ENCODE data around the gene NSUN7.

The NSUN7 gene

DNA sequence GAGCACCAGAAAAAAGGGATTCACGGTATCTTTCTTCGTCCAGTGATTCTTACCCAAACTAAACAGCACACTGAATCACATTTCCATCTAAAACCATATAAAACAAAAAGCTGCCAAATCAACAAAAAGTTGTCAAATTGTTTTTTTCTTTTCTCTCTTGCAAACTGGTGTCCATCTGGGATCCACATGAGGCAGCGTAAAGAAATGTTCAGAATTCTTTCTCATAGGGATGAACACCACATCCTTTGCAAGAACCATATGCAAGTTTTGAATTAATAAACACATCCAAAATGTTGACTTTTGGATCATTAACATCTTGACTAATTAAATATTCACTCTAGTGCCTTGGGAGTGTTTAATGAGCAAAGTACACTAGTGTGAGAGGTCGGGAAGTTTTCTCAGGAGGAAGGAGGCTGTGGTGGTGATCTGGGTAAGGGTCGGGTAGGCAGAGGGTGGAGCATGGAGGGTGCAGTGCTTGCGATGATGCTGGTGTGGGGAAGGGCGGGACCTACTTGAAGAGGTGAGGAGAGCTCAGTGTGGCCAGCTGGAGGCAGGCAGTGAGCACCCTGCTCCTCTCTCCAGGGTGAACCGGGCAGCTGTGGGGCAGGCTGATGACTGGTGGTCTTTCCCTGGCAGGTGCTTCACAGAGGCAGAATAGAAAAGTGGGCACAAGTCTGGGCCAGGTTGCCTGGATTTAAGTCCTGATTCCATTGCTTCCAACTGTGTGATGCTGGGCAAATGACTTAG, 72.8 kb downstream of the NSUN7 start:
- no peak for DNase-seq

DNA sequence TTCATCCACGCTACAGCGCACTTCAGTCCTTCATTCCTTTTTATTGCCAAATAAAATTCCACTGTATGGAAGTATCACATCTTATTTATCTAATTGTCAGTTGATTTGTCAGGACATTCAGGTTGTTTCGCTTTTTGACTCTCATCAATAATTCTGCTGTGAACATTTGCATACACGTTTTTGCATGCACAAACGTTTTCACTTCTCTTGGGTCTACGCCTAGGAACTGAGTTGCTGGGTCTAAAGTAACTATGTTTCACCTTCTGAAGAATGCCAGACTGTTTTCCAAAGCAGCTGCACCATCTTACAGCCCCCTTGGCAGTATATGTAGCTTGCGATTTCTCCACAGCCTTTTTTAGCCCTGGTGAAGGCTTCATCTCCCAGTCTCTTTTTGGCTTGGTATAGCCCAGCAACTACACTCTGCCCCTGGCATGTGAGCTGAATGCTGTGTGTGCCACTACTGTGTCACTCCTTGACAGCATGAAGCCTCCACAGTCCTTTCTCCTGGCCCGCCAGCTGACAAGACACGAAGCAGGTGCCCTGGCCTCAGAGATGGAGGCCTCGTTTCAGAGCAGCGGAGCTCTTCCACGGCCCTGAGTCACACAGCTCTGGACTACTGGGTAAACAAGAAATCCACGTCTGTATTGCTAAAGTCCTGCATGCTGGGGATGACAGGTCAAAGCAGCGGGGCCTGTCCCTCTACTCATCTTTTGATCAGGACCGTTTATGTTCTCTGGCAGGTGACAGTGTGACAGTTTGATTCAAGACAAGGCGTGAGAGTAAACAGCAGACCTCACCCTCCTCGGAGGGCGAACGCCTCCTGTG, 75.5 kb downstream of the NSUN7 start:
- DNase-seq = no peak

DNA sequence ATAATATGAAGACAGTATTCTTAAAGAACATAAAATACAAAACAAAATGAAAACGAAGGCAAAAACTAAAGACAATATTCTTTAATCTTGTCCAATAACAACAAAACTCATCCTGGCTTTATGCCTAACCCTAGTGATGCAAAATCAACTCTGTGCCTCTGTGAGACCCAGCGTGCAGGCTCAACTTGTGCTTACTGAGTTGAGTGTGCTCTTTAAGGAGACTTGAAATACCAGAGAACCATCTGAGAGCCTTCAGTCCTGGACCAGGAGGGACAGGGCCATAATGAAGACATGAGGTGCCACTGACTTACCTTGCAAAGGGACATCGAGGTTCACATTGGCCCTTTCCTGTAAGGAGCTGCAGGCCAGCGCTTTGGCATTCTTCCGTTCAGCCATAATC, 77.1 kb downstream of the NSUN7 start:
- no peak for DNase-seq

DNA sequence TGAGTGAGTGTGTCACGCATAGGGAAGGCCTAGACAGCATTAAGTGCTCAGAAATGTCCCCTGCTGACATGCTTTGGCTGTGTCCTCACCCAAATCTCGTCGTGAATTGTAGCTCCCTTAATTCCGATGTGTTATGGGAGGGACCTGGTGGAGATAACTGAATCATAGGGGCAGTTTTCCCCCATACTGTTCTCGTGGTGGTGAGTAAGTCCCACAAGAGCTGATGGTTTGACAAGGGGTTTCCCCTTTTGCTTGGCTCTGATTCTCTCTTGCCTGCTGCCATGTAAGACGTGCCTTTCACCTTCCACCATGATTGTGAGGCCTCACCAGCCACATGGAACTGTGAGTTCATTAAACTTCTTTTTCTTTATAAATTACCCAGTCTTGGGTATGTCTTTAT, 78.0 kb downstream of the NSUN7 start:
- no peak for DNase-seq

DNA sequence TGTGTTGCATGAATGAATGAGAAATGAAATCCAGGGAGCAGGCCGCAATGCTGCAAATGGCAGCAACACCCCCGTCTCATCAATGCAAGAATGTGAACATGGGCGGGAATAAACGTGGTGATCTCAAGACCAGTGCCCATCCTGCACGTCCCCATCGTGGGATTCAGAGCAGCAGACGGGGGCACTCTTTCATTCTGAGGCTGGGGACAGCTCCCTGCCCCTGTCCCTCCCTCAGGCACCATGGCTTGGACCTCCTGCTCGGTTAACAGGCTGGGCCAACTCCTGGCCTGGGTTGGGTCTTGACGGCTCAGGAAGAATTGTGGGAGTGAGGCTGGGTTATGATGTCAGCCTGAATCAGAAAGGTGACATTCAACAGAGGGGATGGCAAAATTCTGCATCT, 78.9 kb downstream of the NSUN7 start:
- DNase-seq = no peak

DNA sequence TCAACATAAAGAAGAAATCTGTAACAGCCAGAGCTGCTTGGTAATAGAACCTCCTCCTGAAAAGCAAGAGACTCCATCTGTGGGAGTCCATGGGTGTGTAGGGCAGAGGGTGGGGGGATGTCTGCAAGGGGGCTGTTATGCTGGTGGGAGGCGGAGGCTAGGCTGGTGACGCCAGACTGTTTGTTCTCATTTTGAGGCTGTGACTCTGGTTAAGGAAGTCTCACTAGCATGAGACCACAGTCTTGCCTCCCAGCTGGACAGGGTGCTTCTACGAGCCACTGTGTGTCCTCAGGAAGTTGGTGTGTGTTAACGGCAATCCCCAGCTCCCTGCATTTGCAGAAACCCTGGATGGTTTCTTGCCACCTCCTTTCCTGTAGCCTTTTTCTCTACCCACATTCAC, 79.8 kb downstream of the NSUN7 start:
- no peak for DNase-seq

DNA sequence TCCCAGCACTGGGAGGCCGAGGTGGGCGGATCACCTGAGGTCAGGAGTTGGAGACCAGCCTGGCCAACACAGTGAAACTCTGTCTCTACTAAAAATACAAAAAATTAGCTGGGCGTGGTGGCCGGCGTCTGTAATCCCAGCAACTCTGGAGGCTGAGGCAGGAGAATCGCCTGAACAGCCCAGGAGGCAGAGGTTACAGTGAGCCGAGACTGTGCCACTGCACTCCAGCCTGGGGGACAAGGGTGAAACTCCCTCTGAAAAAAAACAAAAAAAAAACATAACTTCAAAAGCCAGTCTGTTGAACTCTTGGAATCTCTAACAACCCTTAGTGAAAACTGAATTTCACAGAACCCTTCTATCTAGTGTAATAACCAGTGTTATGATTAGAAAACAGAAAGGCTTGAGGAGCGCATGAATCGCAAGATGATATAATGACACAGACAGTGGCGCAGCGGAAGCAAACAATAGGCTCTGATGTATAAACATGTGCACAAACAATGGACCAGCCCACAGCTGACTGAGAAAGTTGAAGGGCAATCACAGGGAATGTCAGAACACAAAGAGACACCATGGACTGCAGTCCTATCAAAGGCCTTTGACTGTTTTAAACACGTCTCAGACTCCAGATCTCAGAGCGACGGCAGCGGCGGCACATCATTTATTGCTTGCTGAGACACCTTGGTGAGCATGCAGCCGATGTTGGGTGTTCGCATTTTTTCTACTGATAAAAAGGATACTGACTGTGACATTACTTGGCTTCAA, 81.6 kb downstream of the NSUN7 start:
- DNase-seq = no peak

DNA sequence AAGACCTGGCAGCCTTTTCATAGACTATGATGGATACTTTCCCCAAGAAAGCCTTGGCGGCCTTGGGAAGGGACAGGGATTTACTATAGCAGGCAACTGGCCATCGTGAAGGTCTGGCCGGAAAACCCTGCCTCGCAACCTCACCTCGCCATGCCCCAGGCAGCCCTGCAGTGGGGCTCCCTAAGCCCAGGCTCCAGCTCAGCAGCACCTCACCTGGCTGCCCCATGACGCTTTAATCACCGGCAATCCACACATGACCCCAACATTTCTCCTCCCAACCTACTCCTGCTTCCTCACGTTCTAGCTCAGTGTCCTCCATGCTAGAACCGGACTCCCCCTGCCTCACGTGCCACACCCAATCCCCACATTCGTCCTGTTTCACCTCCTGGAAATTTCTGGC, 82.4 kb downstream of the NSUN7 start:
- no peak for DNase-seq

DNA sequence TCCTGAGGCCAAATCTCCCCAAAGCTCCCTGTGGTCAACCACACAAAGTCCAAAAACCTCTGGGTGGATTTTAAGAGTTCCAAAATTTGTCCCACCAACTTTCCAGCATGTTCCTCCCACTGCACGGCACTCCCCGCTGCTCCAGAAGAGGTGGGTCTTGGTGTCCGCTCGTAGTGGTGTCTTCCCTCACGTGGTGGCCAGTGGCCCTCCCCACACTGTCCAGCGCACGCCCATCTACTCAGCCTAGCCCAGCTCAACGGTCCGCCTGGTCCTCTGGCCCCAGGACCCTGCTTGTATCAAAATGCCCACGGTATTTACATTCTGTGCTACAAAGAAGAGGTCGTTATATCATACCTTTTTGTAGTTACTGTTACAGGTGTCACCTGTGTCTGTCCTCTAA, 83.5 kb downstream of the NSUN7 start:
- no peak for DNase-seq

DNA sequence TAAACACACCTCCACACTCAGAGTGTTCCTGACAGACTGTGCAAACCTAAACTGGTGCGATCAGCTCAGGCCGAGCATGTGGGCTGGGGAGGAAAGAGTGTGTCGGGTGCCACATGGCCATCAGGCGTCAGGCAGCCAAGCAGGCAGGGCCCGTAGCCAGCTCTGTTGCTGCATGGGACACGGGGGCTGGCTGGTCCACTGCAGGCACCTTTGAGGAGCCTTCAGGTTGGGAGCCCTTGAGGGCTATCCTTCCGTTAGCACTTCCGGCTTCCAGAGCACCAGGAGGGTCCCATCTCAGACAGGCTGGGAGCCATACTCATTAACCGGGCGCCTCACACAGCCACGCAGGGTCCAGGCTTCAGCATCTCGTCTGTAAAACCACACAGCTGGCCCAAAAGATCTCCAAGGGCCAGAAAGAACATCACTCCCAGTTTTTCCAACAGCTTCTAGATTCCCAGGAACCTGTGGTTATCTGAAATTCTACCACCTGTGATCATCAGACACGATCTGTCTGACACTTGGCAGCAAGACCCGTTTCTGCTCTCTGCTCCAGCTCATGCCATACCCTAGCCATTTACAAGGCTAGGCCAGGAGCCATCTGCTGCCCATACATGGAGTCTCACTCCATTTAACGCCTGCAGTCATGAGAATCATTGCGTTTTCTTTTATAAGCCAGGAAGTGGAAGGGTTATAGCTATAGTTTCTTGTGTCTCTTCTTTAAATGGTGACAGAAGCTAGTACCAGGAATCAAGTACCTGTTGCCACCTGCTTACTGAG, 87.5 kb downstream of the NSUN7 start:
- DNase-seq = no peak

DNA sequence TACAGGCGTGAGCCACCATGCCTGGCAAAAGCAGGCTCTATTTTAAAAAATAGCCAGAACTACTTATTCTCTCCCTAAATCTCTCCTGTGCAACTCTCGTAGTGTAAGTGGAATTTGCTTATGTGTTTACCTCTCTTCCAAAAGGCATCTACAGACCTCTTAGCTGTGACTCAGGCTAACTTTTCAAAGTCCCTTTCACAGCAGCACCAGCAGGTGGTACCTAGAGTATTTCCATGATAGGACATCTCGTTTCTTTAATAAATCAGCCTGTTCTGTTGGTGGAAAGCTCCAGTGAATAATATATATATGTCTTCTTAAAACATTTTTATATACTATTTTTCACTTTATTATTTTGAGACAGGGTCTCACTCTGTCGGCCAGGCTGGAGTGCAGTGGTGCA, 89.0 kb downstream of the NSUN7 start:
- no peak for DNase-seq

DNA sequence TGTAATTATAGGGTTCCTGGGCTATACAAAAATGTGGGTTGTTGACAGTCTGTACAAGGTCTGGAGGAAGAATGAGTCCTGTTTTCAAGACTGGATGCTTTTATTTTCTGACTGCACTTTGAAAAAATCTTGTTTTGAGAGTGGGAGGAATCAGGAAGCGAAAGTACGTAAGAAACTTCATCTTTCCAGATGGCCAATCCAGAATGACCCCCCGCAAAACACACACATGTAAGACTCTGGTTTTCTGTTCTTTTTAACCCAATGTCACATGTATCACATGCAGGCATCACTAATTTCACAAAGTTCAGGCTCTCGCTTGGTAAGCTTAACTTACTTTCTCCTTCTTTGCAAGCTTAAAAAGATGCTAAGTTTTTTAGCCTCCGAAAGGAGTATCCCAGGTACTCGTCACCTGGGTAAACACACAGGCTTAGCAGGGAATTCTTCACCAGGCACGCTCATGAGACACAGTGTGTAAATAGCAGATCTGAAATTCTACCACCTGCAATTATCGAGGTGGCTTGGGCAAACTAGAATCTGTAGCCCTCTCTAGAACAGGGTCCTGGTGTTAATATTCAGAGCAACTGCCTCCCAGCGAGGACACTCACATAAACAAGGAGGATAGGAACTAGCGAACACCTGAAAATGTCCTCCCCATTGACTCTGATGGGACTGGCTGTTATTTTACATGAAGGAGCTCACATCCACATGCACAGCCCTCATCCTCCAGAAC, 90.7 kb downstream of the NSUN7 start:
- DNase-seq = no peak

DNA sequence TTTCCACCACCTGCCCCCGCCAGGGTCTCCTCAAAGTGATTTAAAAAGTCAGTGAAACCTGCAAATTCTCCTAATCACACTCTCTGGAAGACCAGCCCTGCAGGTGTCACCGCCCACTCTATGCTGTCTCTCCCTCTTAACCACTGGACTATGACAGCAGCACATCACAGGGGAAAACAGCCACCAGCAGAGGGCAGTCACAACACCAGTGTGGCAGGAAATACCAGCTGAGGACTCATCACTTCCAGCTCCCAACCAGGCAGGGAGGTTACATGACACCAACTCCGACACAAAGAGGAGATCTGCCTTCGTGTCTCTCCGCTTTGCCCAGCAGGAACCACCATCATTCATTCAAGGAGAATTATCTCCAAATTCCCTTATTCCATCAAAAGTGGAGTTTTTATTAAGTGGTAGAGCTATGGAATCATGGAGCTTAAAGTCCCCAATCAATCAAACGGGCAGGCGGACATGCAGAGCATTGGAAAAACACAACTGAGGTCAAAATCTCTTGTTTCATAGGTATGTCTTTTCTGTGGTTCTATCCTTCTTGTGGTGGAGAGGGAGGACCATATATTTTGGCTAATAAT, 91.3 kb downstream of the NSUN7 start:
- peak; percentile 54 to 76 for DNase-seq

DNA sequence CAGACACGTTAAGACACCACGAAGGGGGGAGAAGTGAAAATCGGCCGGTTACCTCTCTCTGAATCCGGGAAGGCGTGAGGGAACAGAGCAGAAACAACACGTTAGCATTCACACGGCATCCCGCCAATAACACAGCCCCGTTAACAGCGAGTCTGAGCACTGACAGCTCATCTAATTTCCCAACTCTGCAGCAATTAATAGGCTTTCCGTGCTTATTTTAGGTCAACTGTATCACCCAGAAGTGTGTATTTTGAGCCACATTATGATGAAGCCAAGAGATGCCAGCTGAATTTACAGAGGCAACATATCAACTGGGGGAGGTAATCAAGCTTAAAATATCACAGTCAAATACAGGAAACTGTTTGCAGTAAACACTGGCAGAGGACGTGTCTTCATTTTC, 92.6 kb downstream of the NSUN7 start:
- no peak for DNase-seq

DNA sequence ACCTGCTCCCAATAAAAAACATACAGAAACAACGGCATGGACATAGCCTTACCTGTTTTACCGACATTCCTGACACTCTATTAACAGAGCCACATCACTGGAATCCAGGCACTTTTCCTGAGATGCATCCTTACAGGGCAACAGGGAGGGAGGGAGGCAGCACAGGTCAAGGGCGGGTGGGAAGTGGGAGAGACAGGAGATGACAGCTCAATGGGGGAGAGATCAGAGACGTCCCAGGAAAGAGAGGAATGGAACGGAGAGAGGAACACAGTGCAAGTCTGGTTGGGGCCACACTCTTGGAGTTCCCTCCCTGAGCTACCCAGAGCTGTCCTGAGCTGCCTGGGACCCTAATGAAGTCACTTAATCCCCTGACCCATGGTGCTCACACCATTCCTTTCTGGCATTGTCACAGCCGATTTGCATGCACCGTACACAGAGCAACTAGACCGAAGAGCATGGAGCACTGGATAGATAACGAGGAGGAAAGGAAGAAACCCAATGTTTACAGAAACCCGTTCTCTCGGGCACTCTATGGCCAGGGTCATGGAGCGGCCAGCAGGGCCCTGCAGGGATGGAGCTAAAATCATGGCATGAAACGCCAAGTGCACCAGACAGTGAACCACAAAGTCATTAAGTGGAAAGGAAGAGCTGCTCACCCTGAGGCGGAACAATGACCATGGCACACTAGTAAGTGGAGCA, 93.1 kb downstream of the NSUN7 start:
- no peak for DNase-seq

DNA sequence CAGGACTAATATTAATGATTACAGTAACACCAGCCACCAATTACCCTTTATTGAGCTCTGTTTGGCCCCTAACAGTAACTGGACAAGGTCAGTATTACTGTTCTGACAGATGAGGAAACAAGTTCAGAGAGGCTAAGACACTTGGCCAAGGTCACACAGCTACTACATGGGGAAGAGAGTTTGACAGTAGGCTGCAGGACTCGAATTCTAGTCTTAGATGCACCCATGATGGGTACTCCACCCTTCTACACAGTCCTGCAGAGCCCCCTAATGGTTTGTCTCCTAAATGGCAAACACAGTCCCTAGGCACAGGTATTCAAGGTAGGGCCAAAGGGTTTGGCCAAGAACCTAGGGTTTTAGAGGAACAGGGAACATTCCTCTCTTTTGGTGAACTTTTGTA, 93.9 kb downstream of the NSUN7 start:
- DNase-seq = peak in 1 of 2 donors; percentile 34

DNA sequence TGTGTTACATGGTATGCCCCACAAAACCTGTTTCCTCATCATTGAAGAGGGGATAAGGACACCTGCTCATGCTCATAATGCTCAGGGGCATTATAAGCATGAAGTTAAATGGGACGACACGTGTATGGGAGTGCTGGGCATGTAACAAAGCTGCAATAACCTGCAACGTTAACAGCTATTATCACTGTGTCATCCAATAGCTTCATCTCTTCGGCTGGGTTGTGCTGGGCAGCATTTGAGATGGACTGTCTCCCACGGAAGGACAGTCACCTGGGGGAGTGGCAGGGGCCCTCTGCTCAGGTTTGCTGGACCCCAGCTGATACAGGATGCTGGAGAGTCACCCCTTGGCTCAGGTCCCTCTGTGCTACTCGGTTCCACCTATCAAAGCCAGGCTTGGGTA, 94.5 kb downstream of the NSUN7 start:
- DNase-seq = no peak

DNA sequence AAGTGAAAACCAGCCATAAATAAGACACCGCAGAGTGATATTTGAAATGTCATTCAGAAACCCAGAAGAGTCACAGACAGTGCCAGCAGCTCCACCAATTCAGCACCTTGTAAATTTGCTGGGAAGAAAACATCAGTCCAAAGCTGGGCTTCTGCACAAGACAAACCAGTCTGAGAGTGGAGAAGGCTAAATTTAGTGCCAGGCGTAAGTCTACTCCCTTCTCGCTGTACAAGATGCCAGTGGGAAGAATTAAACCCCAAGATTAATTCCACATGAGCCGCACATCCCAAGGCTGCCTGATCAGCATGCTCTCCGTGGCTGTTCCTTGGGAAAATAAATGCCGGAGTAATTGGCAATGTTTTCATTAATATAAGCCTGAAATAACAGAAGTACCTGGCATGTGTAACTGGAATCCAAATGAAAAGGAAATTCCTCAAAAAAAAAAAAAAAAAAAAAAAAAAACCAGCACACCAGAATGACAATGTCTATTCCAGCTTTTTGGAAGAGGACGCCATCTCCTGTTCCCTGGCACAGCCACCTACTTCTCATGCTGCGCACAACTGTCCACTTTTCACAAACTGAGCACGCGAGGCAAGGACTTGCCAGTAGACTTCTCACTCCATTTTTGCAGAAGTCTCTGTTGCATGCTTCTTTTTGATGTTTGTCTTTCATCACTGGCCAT, 95.5 kb downstream of the NSUN7 start:
- DNase-seq = no peak

DNA sequence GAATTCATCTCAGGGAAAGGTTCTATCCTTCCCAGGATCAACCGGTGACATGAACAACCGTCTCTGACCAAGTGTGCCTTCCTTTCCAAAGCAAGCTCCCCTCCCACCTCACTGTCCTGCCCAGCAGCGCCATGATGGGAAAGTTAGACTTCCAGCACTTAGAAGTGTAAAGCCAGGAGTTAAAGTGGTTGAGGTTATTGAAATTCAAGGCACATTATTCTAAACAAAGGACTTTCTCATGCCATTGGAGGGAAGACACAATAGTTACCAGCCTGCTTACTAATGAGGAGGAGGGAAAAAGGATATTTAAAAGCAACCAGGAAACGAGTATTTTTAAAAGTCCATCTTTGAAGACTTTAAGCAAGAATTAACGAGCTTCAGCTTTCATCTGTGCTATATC, 96.8 kb downstream of the NSUN7 start:
- DNase-seq = no peak

DNA sequence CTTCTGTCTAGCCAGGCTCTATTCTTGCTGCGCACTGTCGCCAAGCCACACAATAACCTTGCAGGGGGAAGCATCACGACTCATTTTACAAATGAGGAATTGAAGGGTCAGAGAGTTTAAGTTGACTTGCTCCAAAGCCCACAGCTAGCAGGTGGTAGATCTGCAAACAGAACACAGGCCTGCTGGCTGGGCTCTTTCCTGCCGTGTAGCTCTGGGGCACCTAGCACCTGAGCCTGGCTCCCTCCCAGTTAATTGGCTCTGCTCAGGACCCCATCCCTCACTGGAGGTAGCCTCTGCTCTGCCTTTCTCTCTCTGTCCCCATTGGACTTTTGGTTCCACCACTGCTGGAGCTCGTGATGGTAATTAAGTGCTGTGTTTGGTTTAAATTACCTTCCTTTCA, 98.5 kb downstream of the NSUN7 start:
- DNase-seq = no peak

DNA sequence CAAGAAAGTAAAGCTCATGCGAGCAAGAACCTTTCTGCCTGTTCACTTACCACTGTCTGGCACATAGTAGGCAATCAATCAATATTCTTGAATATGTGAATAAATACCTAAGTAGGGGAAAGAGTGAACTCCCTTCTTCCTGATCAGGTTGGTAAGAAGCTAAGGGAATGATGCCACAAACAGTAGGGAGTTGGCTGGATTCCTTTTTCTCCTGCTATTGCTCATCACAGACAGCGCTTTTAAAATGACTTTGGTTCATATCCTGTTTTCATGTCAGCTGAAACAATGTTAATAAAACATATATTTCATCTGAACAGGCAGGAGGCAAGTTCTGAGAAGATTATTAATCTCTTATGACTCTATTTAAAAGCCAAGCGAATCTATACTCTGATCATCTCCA, 99.2 kb downstream of the NSUN7 start:
- DNase-seq = no peak

Measured in CD4-positive, alpha-beta T cell treated with Interleukin-4 for 1 hour (primary cell).